ACC112 (cell line): Measurements from ENCODE around the gene SLC44A5.

Experiments used
- H2AFZ ChIP-seq: fragments of 200-600 bp; sonication (generic); one replicate; pipeline ENCODE4 v1.6.0; 2017; ENCODE audit warnings: antibody characterized with exemption, low read length; ENCODE audit not compliant: unreplicated experiment
- H3K27ac ChIP-seq: fragments of 200-600 bp; sonication (generic); 2 replicates; pipeline ENCODE4 v1.5.1; 2014; ENCODE audit warnings: low read depth, mild to moderate bottlenecking, antibody characterized with exemption, low read length, moderate library complexity
- H3K27me3 ChIP-seq: fragments of 200-600 bp; sonication (generic); 2 replicates; pipeline ENCODE4 v1.6.1; 2014; ENCODE audit warnings: mild to moderate bottlenecking, antibody characterized with exemption, low read length, moderate library complexity, mixed read lengths; ENCODE audit not compliant: insufficient read depth
- H3K36me3 ChIP-seq: fragments of 200-600 bp; sonication (generic); 2 replicates; pipeline ENCODE4 v1.6.1; 2016; ENCODE audit warnings: mild to moderate bottlenecking, antibody characterized with exemption, low read length, moderate library complexity, mixed read lengths; ENCODE audit not compliant: insufficient read depth
- H3K4me1 ChIP-seq: fragments of 200-600 bp; sonication (generic); one replicate; pipeline ENCODE4 v1.6.1; 2016; ENCODE audit warnings: low read length, mixed read lengths; ENCODE audit not compliant: insufficient read depth, unreplicated experiment, control insufficient read depth
- H3K4me3 ChIP-seq: fragments of 200-600 bp; sonication (generic); 2 replicates; pipeline ENCODE4 v1.5.1; 2014; ENCODE audit warnings: mild to moderate bottlenecking, low read depth, low read length
- H3K79me2 ChIP-seq: fragments of 200-600 bp; sonication (generic); one replicate; pipeline ENCODE4 v1.6.0; 2016; ENCODE audit warnings: low read length; ENCODE audit not compliant: control insufficient read depth, unreplicated experiment, insufficient read depth

The SLC44A5 gene

GRCh38 chr1:75554181-75554580, 56.7 kb downstream of the SLC44A5 start:
- H2AFZ ChIP-seq = no peak overlapping the region
- no peaks in the 10 kb centered on the region for H3K27me3 ChIP-seq
- no peaks in the 10 kb centered on the region for H3K4me1 ChIP-seq
- H3K36me3 ChIP-seq = no peaks in the 10 kb centered on the region
- H3K79me2 ChIP-seq = no peaks in the 10 kb centered on the region
- H3K4me3 ChIP-seq = no peak overlapping the region
- no peak overlapping the region for H3K27ac ChIP-seq

GRCh38 chr1:75550559-75550958, 60.4 kb downstream of the SLC44A5 start:
- Histone ChIP-seq H3K36me3 (no peaks in the 10 kb centered on the region), H3K4me3 (no peak overlapping the region), H3K27me3 (no peaks in the 10 kb centered on the region), H3K79me2 (no peaks in the 10 kb centered on the region), H2AFZ (no peak overlapping the region), H3K27ac (no peak overlapping the region), H3K4me1 (no peaks in the 10 kb centered on the region)

- Histone ChIP-seq H3K4me3 (no peak overlapping the region), H3K79me2 (no peaks in the 10 kb centered on the region), H3K4me1 (no peaks in the 10 kb centered on the region), H3K27me3 (no peaks in the 10 kb centered on the region), H3K27ac (no peak overlapping the region), H3K36me3 (no peaks in the 10 kb centered on the region), H2AFZ (no peak overlapping the region)
Measured at GRCh38 chr1:75548721-75549480, 62.0 kb downstream of the SLC44A5 start.

- Histone ChIP-seq H3K4me1 (no peaks in the 10 kb centered on the region), H3K36me3 (no peaks in the 10 kb centered on the region), H3K79me2 (no peaks in the 10 kb centered on the region), H2AFZ (no peak overlapping the region), H3K27ac (no peak overlapping the region), H3K4me3 (no peak overlapping the region), H3K27me3 (no peaks in the 10 kb centered on the region)
Measured at GRCh38 chr1:75543705-75544104, 67.2 kb downstream of the SLC44A5 start.

- Histone ChIP-seq H3K79me2 (no peaks in the 10 kb centered on the region), H3K27me3 (no peaks in the 10 kb centered on the region), H3K4me3 (no peak overlapping the region), H3K27ac (no peak overlapping the region), H3K4me1 (no peaks in the 10 kb centered on the region), H3K36me3 (no peaks in the 10 kb centered on the region), H2AFZ (no peak overlapping the region)
Measured at GRCh38 chr1:75542818-75543570, 67.9 kb downstream of the SLC44A5 start.

GRCh38 chr1:75539230-75540116, 71.4 kb downstream of the SLC44A5 start:
- no peak overlapping the region for H3K4me3 ChIP-seq
- H3K36me3 ChIP-seq = no peaks in the 10 kb centered on the region
- no peak overlapping the region for H2AFZ ChIP-seq
- H3K27ac ChIP-seq = no peak overlapping the region
- no peaks in the 10 kb centered on the region for H3K27me3 ChIP-seq
- no peaks in the 10 kb centered on the region for H3K79me2 ChIP-seq
- H3K4me1 ChIP-seq = no peaks in the 10 kb centered on the region

GRCh38 chr1:75533085-75533484, 77.8 kb downstream of the SLC44A5 start:
- no peak overlapping the region for H2AFZ ChIP-seq
- H3K4me1 ChIP-seq = no peaks in the 10 kb centered on the region
- no peaks in the 10 kb centered on the region for H3K36me3 ChIP-seq
- H3K27me3 ChIP-seq = no peaks in the 10 kb centered on the region
- no peak overlapping the region for H3K27ac ChIP-seq
- no peak overlapping the region for H3K4me3 ChIP-seq
- no peaks in the 10 kb centered on the region for H3K79me2 ChIP-seq

- Histone ChIP-seq H3K36me3 (no peaks in the 10 kb centered on the region), H3K27me3 (no peaks in the 10 kb centered on the region), H3K4me1 (no peaks in the 10 kb centered on the region), H3K79me2 (no peaks in the 10 kb centered on the region), H3K4me3 (no peak overlapping the region), H2AFZ (no peak overlapping the region), H3K27ac (no peak overlapping the region)
Measured at GRCh38 chr1:75531570-75531969, 79.3 kb downstream of the SLC44A5 start.

GRCh38 chr1:75529488-75529887, 81.4 kb downstream of the SLC44A5 start:
- Histone ChIP-seq H3K79me2 (no peaks in the 10 kb centered on the region), H3K27ac (no peak overlapping the region), H3K4me3 (no peak overlapping the region), H2AFZ (no peak overlapping the region), H3K36me3 (no peaks in the 10 kb centered on the region), H3K4me1 (no peaks in the 10 kb centered on the region), H3K27me3 (no peaks in the 10 kb centered on the region)

- Histone ChIP-seq H3K79me2 (no peaks in the 10 kb centered on the region), H3K4me1 (no peaks in the 10 kb centered on the region), H3K27ac (no peak overlapping the region), H3K4me3 (no peak overlapping the region), H3K27me3 (no peaks in the 10 kb centered on the region), H3K36me3 (no peaks in the 10 kb centered on the region), H2AFZ (no peak overlapping the region)
Measured at GRCh38 chr1:75528001-75528400, 82.9 kb downstream of the SLC44A5 start.
